Breast epithelium (tissue), 3 donors: ENCODE results near the gene RAB6A.

ENCODE experiments used
- POLR2A ChIP-seq: fragments of 450-650 bp; IDR thresholded peaks from one replicate; pipeline ENCODE4 v1.6.1; 2016; ENCODE audit warnings: antibody characterized with exemption, mild to moderate bottlenecking, moderate library complexity
- TF ChIP-seq, protein P1 (sequence below), 3 donors: fragments of 450-650 bp; IDR thresholded peaks; one replicate each; pipeline ENCODE4 v1.5.1; 2016 to 2017; ENCODE audit warnings: antibody characterized with exemption in 3 of 3, mild to moderate bottlenecking in 3 of 3, moderate library complexity in 3 of 3

DNA sequence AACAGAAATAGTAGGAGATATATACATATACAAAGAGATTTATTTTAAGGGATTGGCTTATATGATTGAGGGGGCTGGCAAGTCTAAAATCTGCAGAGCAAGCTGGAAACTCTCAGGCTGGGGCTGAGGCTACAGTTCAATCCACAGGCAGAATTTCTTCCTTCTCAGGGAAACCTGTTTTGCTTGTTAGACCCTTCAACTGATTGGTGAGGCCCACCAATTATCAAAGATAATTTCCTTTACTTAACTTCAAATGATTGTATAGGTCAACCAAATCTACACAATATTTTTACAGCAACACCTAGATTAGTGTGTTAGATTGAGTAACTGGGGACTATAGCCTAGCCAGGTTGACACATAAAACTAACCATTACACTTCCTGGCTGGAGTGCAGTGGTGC lies 119.2 kb downstream of the RAB6A start:
- TF ChIP-seq, protein P1, sequence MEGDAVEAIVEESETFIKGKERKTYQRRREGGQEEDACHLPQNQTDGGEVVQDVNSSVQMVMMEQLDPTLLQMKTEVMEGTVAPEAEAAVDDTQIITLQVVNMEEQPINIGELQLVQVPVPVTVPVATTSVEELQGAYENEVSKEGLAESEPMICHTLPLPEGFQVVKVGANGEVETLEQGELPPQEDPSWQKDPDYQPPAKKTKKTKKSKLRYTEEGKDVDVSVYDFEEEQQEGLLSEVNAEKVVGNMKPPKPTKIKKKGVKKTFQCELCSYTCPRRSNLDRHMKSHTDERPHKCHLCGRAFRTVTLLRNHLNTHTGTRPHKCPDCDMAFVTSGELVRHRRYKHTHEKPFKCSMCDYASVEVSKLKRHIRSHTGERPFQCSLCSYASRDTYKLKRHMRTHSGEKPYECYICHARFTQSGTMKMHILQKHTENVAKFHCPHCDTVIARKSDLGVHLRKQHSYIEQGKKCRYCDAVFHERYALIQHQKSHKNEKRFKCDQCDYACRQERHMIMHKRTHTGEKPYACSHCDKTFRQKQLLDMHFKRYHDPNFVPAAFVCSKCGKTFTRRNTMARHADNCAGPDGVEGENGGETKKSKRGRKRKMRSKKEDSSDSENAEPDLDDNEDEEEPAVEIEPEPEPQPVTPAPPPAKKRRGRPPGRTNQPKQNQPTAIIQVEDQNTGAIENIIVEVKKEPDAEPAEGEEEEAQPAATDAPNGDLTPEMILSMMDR (IDR thresholded peaks at IDR 0.05), result no peak
- TF ChIP-seq POLR2A, result no peak
